ENCODE data around the gene HEATR5A. TPM values are rescaled to one million over a fixed set of nuclear protein-coding genes. Genes with fewer than 3 reads are reported as not detected.
A peak's percentile ranks its signal among the peaks of the same experiment; 100 is the strongest.

The HEATR5A gene
- polyA plus RNA-seq, 1 of the 3 experiments (the other 2 are of a cell fraction) = 7.1 TPM

DNA sequence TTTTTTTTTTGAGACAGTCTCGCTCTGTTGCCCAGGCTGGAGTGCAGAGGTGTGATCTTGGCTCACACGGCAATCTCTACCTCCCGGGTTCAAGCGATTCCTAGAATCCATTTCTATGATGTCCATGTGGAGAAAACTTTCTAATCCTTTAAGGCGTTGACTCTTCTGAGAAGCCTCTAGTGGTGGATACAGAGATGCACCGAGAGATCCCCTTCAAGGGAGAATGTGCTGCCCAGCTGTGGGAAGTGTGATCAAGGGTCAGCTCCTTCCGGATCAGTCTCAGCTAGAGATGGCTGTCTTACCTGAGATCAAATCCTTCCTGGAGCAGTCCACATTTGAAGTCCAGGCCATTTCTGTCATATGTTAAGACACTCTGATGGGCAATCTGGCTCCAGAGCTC, 120.1 kb downstream of the HEATR5A start:
- Histone ChIP-seq H3K27me3 (ENCODE audit: insufficient read depth) (no peaks in the 10 kb centered on the region), H3K9ac (no peak overlapping the region), H3K36me3 (replicated peaks in 1 of 2; ENCODE audit: control insufficient read depth in 1 of 2, insufficient read depth in 2 of 2, low read length in 1 of 2) (peaks cover 0 to 20% of the 10 kb centered on the region in 2 experiments), H3F3A (replicated peaks; ENCODE audit: insufficient read depth) (no peaks in the 10 kb centered on the region), H3K27ac (ENCODE audit: low read depth in 2 of 2, low read length in 1 of 2) (no peak overlapping the region), H3K9me3 (no peaks in the 10 kb centered on the region), H2AFZ (ENCODE audit: low read depth) (no peak overlapping the region), H3K79me2 (ENCODE audit: insufficient read depth) (no peaks in the 10 kb centered on the region), H3K4me3 (ENCODE audit: low read depth in 2 of 2, low read length in 1 of 2) (no peak overlapping the region), H3K4me1 (ENCODE audit: control insufficient read depth in 1 of 2, insufficient read depth in 2 of 2, low read depth in 1 of 2, low read length in 1 of 2) (peaks cover 0 to under 1% of the 10 kb centered on the region in 2 experiments; a peak in 2 of 4 replicates), H4K20me1 (ENCODE audit: insufficient read depth) (no peaks in the 10 kb centered on the region), H3K4me2 (no peak overlapping the region), H3K9me2 (no peaks in the 10 kb centered on the region)
- TF ChIP-seq, protein P1, sequence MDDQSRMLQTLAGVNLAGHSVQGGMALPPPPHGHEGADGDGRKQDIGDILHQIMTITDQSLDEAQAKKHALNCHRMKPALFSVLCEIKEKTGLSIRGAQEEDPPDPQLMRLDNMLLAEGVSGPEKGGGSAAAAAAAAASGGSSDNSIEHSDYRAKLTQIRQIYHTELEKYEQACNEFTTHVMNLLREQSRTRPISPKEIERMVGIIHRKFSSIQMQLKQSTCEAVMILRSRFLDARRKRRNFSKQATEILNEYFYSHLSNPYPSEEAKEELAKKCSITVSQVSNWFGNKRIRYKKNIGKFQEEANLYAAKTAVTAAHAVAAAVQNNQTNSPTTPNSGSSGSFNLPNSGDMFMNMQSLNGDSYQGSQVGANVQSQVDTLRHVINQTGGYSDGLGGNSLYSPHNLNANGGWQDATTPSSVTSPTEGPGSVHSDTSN (IDR thresholded peaks at IDR 0.05) = no peak
- TF ChIP-seq, protein P2, sequence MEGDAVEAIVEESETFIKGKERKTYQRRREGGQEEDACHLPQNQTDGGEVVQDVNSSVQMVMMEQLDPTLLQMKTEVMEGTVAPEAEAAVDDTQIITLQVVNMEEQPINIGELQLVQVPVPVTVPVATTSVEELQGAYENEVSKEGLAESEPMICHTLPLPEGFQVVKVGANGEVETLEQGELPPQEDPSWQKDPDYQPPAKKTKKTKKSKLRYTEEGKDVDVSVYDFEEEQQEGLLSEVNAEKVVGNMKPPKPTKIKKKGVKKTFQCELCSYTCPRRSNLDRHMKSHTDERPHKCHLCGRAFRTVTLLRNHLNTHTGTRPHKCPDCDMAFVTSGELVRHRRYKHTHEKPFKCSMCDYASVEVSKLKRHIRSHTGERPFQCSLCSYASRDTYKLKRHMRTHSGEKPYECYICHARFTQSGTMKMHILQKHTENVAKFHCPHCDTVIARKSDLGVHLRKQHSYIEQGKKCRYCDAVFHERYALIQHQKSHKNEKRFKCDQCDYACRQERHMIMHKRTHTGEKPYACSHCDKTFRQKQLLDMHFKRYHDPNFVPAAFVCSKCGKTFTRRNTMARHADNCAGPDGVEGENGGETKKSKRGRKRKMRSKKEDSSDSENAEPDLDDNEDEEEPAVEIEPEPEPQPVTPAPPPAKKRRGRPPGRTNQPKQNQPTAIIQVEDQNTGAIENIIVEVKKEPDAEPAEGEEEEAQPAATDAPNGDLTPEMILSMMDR (IDR thresholded peaks at IDR 0.05) = peak; percentile 15; the same call in 1 of the 2 replicates
- TF ChIP-seq FOXJ3 (CRISPR knock-in tag; IDR thresholded peaks at IDR 0.05) = no peak
- CTCF ChIA-PET = interaction anchor here (0.6 kb wide), 1 partner anchor 33 kb away, joined by 3 read pairs; no protein-coding TSS in a partner anchor
- WGBS (ENCODE audit: low lambda C conversion rate) = 95% methylated on average over 6 of the region's 7 CpGs
- no peak for DNase-seq
- POLR2A ChIA-PET = no interaction called here

DNA sequence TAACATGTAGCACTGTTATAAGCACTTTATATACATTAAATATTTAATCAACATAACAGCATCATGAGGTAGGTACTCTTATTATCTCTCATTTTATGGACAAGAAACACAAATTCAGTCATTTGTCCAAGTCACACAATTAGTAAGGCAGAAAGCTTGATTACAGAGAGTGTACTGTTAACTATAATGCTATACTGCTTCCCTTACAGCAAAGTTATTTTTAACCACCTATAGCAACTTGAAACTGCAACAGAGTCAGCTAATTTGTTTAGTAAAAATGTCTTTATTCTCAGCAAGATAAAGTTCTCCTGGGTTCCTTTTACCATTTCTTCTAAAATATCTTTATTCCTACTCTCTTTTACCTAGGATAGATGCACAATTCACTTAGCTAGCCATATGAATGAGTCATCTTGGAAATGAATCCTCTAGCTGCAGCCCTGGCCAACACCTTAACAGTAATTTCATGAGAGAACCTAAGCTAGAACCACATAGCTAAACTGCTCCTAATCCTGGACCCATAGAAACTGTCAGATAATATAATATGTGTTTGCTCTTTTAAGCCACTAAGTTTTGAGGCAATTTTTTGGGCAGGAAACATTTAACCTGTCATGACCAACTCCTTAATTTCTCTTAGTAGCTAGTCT, 122.5 kb downstream of the HEATR5A start:
- Histone ChIP-seq H3K9ac (no peak overlapping the region), H3K79me2 (ENCODE audit: insufficient read depth) (no peaks in the 10 kb centered on the region), H2AFZ (ENCODE audit: low read depth) (no peak overlapping the region), H3K9me2 (no peaks in the 10 kb centered on the region), H3K4me3 (ENCODE audit: low read depth in 2 of 2, low read length in 1 of 2) (no peak overlapping the region), H3F3A (replicated peaks; ENCODE audit: insufficient read depth) (peaks cover 7% of the 10 kb centered on the region), H3K4me2 (no peak overlapping the region), H3K27me3 (ENCODE audit: insufficient read depth) (no peaks in the 10 kb centered on the region), H4K20me1 (ENCODE audit: insufficient read depth) (no peaks in the 10 kb centered on the region), H3K36me3 (replicated peaks in 1 of 2; ENCODE audit: control insufficient read depth in 1 of 2, insufficient read depth in 2 of 2, low read length in 1 of 2) (peaks cover 2 to 28% of the 10 kb centered on the region in 2 experiments), H3K27ac (ENCODE audit: low read depth in 2 of 2, low read length in 1 of 2) (no peak overlapping the region), H3K4me1 (ENCODE audit: control insufficient read depth in 1 of 2, insufficient read depth in 2 of 2, low read depth in 1 of 2, low read length in 1 of 2) (peaks cover 0 to 11% of the 10 kb centered on the region in 2 experiments; a peak in 2 of 4 replicates), H3K9me3 (no peaks in the 10 kb centered on the region)
- 0 out of 2 replicates have a peak, but pooled peaks have one; percentile 17 for TF ChIP-seq JUND (IDR thresholded peaks at IDR 0.05)
- TF ChIP-seq, protein P3, sequence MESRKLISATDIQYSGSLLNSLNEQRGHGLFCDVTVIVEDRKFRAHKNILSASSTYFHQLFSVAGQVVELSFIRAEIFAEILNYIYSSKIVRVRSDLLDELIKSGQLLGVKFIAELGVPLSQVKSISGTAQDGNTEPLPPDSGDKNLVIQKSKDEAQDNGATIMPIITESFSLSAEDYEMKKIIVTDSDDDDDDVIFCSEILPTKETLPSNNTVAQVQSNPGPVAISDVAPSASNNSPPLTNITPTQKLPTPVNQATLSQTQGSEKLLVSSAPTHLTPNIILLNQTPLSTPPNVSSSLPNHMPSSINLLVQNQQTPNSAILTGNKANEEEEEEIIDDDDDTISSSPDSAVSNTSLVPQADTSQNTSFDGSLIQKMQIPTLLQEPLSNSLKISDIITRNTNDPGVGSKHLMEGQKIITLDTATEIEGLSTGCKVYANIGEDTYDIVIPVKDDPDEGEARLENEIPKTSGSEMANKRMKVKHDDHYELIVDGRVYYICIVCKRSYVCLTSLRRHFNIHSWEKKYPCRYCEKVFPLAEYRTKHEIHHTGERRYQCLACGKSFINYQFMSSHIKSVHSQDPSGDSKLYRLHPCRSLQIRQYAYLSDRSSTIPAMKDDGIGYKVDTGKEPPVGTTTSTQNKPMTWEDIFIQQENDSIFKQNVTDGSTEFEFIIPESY (IDR thresholded peaks at IDR 0.05; ENCODE audit: borderline replicate concordance, low read depth) = no peak
- TF ChIP-seq FOSL2 (IDR thresholded peaks at IDR 0.05; ENCODE audit: borderline replicate concordance, low read depth) = peak; percentile 23; the same call in 1 of the 2 replicates
- TF ChIP-seq, protein P4, sequence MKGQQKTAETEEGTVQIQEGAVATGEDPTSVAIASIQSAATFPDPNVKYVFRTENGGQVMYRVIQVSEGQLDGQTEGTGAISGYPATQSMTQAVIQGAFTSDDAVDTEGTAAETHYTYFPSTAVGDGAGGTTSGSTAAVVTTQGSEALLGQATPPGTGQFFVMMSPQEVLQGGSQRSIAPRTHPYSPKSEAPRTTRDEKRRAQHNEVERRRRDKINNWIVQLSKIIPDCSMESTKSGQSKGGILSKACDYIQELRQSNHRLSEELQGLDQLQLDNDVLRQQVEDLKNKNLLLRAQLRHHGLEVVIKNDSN (IDR thresholded peaks at IDR 0.05; ENCODE audit: borderline replicate concordance, low read depth) = no peak
- TF ChIP-seq TCF12 (IDR thresholded peaks at IDR 0.05) = no peak
- ChIA-PET CTCF (interaction anchor here (1.5 kb wide), 1 partner anchor 11 kb away, joined by 6 read pairs; no protein-coding TSS in a partner anchor), POLR2A (no interaction called here)
- no peak for DNase-seq
